GM19240 (cell line): ENCODE data around the gene RRP9.

ENCODE experiments used
- DNase-seq: peaks from one replicate; pipeline ENCODE4 v3.0.0; 2011; ENCODE audit warnings: low spot score; ENCODE audit not compliant: insufficient read length

RRP9 gene

DNA sequence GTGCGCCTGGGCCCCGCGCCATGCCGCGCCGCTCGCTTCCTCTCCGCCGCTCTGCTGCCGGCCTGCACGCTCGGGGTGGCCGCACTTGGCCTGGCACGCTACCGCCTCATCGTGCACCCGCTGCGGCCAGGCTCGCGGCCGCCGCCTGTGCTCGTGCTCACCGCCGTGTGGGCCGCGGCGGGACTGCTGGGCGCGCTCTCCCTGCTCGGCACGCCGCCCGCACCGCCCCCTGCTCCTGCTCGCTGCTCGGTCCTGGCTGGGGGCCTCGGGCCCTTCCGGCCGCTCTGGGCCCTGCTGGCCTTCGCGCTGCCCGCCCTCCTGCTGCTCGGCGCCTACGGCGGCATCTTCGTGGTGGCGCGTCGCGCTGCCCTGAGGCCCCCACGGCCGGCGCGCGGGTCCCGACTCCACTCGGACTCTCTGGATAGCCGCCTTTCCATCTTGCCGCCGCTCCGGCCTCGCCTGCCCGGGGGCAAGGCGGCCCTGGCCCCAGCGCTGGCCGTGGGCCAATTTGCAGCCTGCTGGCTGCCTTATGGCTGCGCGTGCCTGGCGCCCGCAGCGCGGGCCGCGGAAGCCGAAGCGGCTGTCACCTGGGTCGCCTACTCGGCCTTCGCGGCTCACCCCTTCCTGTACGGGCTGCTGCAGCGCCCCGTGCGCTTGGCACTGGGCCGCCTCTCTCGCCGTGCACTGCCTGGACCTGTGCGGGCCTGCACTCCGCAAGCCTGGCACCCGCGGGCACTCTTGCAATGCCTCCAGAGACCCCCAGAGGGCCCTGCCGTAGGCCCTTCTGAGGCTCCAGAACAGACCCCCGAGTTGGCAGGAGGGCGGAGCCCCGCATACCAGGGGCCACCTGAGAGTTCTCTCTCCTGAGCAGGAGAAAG, 14.4 kb upstream of the RRP9 start:
- no peak for DNase-seq

DNA sequence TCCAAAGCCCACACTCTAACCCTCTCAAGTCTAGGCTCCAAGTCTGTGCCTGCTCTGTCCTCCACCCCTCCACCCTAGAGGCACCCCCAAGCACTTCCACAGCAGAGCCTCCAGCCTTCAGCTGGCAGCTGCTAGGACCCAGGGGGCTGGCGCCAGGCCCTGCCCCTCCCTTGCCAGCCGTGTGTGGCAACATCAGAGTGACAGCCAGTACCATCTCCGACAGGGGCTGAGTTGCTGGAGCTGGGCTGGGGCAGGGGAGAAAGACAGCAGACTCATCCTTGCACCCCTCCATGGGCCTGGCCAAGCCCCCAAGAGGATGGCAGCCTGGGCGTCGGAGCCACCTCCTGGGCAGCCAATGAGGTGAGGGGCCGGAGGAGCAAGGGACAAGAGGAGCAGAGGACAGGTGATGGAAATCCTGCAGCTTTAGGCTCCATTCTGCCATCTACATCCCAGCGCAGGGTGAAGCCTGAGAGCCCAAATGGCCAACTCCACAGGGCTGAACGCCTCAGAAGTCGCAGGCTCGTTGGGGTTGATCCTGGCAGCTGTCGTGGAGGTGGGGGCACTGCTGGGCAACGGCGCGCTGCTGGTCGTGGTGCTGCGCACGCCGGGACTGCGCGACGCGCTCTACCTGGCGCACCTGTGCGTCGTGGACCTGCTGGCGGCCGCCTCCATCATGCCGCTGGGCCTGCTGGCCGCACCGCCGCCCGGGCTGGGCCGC, 13.6 kb upstream of the RRP9 start, which contains the start of gene GPR62:
Gene GPR62, plus strand, starts transcription at position 207 of the 718 bp plus-strand sequence. Its CDS starts 272 bp downstream, at position 479.
- DNase-seq: no peak

DNA sequence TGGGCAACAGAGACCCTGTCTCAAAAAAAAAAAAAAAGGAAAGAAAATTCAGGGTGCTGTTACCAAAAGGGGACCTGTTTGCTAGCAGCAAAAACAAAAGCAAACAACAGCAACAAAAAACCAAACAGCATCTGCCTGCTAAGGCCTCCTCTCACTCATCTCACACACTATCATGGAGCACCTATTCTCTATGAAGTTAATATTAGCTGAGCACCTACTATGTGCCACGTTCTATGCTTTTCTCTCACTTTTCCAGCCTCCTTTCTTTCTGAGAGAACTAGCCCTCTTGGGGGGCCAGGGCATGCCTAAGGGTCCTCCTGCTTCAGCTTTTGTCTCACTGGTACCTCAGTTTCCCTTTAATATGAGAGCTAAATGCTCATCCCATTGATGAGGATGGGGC, 13.0 kb upstream of the RRP9 start:
- DNase-seq: no peak

DNA sequence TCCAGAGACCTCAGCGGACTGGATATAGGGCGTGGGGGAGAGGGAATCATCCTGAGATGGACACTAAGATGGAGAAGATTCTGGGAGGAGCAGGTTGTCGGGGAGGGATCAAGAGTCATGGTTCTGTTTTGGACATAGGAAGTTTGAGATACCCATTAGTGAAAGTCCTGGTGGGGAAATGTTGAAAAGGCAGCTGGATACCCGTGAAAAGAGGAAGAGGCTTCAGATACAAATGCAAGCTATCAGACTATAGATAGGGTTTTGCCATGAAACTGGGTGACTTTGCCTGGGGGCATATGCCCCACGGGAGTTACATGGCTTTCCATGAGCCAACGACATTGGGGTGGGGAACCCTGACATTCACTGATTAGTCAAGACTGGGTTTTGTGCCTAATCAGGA, 12.4 kb upstream of the RRP9 start:
- no peak for DNase-seq

DNA sequence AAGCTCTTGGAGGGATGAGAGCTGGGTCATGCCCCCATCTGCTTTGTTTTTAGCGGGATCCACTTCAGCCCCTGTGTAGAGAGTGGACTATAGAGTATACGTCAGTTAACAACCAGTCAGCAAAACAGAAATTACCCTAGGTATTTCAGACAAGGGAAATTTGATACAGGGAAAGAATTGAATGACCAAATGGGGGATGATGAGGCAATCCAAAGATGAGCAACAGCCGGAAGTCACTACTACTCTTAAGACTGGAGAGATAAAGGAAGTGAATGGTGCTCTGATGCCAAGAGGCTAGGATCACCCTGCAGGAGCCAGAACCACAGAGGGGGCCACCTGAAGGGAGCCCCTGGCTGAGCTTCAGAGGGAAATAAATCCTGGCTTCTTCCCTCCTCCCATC, 11.7 kb upstream of the RRP9 start:
- no peak for DNase-seq

DNA sequence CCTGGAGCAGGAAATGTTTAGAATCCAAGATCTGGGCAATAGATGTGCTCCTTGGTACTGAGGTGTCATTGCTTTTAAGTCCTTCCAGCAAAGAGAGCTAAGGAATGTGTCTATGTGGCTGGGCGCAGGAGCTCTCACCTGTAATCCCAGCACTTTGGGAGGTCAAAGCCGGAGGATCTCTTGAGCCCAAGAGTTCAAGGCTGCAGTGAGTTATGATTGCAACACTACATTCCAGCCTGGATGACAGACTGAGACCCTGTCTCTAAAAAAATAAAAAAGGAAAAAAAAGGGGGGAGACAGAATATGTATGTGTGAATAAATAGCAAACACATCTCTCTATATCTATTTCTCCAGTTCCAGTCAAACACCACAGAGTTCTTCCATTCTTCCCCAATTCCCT, 9.2 kb upstream of the RRP9 start:
- no peak for DNase-seq

DNA sequence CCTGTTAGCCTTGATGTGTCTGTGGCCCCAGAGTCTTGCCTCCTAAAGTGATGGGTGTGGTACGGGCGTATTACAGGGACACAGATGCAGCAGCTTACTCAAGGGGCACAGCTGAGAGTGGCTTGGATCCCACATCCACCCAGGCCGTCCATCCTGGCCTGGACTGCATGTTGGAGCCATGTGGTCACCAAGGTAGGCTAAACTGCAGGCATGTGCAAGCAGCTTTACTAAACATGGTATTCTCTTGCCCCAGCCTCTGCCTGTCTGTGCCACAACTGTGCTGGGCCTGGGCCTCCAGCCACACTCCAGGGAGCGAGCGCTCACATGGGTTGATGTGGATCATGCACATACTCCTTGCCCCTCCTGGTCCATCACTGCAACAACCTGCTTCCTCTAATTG, 7.4 kb upstream of the RRP9 start:
- DNase-seq: no peak

DNA sequence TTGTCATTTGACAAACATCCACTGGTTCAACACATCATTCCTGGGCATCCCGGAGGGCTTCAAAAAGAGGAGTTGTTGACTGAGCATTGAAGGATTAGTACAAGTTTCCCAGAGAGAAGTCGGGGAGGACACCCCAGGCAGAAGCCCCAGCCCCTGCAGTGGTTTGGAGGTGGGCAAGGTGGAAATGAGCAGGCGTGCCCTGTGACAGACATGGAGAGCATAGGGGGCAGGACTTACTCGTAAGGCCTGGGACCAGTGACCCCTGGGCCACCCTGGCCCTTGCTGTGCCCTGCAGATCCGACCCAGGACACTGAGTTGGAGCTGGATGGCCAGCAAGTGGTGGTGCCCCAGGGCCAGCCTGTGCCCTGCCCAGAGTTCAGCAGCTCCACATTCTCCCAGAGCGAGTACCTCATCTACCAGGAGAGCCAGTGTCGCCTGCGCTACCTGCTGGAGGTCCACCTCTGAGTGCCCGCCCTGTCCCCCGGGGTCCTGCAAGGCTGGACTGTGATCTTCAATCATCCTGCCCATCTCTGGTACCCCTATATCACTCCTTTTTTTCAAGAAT, 6.4 kb upstream of the RRP9 start:
- no peak for DNase-seq

DNA sequence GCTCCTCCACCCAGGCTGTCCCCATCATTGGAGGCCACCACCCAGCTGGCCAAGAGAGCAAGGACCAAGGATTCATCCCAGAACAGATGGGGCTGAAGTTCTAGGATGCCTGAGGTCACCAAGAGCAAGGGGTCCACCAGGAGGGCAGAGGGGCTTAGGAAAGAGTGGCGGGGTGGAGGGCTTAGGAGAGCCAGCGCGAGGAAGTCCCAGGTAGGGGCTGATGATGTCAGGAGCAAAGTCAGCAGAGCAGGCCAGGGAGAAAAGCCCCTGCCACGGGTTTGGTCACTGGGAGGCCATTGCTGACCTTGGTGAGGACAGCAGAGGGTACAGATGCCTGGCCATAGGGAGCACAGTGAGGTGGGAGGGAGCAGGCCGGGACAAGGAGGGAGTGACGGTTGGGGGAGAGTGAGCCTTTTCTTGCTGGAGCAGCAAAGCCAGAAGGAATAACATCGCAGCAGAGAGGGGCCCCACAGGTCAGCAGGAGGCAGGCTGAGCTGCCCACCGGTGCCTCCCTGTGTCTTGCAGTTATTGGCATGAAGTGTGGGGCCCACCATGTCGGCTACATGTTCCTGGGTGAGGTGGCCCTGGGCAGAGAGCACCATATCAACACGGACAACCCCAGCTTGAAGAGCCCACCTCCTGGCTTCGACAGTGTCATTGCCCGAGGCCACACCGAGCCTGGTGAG, 5.7 kb upstream of the RRP9 start:
- DNase-seq: no peak

DNA sequence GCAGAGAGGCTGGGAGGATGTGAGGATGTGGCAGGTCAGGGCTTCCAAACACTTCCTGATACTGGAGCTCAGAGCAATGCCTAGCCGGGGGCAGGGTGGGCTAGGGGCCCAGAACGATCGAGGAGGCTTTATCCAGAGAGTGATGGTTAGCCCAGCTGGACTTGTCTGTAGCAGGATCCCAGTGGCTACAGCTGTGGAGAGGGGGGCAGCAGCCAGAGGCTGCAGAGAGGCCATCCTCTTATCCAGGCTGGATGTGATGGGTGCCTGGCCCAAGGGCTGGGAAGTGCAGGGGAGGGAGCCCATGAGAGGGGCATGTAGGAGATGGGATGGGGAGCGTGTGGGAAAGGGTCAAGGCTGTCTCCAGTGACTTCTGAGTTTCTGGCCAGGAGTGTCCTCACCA, 5.1 kb upstream of the RRP9 start:
- no peak for DNase-seq

DNA sequence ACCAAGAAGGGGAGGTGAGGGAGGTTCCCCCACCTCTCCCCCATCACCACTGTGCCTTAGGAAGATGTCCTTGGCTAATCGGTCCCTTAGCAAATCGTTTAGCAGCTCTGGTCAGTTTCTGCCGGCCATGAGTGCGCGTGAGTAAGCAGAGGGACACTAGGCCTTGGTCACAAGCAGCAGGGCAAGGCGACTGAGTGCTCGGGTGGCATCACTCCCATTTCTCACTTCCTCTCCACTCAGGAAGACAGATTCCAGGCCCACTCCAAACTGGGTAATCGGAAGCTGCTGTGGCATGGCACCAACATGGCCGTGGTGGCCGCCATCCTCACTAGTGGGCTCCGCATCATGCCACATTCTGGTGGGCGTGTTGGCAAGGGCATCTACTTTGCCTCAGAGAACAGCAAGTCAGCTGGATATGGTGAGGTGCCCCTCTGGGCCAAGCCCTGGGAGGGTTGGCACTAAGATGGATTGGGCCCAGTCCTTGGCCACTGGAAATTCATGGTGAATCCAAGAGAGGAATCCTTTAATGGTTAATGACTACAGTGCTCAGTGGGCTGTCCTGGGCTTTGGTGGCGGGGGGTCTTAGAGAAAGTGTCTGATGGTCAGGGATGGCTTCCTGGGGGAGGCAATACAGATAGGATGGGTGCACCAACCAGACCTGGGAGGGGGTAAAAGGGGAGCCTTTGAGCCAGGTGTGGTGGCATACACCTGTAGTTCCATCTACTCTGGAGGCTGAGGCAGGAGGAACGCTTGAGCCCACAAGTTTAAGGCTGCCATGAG, 4.4 kb upstream of the RRP9 start:
- DNase-seq: no peak

DNA sequence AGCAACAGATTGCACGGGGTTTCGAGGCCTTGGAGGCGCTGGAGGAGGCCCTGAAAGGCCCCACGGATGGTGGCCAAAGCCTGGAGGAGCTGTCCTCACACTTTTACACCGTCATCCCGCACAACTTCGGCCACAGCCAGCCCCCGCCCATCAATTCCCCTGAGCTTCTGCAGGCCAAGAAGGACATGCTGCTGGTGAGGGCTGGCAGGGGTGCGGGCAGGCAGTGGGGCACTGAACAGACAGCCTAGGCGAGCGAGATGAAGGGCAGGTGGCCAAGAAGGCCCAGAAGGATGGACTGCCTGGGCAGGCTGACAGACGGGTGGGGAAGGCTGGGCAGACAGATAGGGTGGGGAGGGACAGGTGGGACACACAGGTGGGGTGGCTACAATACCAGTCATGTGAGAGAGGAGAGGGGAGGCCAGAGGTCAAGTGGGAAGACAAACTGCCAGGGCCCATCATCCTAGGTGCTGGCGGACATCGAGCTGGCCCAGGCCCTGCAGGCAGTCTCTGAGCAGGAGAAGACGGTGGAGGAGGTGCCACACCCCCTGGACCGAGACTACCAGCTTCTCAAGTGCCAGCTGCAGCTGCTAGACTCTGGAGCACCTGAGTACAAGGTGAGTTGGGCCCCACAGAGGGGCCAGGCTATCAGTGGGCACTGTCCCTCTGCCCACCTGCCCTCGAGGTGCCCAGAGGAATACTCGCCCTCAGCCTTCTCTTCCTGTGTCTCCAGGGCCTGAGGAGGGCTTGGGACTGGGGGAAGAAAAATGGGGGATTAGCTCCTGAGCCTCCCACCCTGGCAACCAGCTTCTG, 3.5 kb upstream of the RRP9 start:
- no peak for DNase-seq

DNA sequence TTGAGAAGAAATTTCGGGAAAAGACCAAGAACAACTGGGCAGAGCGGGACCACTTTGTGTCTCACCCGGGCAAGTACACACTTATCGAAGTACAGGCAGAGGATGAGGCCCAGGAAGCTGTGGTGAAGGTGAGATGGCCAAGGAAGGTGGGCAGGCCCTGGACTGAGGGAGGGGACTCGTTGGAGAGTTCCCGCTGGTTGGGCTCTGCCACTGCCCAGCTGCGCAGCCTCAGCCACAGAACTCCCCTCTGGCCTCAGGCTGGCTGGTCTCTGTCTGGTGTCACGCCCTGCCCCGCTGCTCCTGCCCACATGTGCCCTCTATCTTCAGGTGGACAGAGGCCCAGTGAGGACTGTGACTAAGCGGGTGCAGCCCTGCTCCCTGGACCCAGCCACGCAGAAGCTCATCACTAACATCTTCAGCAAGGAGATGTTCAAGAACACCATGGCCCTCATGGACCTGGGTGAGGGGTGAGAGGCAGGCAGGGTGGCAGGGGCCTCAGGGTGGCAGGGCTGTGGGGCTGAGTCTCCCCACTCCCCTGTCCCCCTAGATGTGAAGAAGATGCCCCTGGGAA, 2.8 kb upstream of the RRP9 start:
- no peak for DNase-seq

DNA sequence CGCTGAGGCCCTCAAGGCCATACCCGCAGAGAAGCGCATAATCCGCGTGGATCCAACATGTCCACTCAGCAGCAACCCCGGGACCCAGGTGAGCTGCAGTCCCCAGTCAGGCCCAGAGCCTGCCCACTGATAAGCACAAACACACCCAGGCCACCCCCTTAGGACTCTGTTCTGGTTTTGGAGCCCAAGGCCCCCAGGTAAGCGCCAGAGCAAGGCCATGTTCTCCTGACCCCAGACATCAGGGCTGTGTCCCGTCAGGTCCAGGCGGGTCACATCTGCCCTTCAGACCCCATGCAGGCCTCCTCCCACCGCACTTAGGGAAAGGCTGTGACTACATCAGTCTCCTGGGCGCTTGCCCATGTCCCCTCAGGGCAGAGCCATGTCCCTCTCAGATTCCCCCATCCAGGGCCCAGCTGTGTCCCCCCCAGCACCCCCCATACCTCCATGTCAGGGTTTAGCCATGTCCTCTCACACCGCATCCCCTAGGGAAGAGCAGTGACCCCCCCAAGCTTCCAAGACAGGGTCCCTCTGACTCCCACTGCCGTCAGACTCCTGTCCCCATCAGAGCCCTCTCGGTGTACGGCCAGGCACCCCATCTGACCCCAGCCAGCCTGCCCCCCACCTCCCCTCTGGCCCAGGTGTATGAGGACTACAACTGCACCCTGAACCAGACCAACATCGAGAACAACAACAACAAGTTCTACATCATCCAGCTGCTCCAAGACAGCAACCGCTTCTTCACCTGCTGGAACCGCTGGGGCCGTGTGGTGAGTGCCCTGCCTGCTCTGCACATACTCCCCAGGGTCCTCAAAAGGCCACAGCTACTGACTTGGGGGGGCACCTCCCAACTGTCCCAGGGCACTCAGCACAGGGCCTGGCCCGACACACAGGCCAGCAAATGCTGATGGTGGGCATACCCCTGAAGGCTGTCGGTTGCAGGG, 2.0 kb upstream of the RRP9 start:
- no peak for DNase-seq

DNA sequence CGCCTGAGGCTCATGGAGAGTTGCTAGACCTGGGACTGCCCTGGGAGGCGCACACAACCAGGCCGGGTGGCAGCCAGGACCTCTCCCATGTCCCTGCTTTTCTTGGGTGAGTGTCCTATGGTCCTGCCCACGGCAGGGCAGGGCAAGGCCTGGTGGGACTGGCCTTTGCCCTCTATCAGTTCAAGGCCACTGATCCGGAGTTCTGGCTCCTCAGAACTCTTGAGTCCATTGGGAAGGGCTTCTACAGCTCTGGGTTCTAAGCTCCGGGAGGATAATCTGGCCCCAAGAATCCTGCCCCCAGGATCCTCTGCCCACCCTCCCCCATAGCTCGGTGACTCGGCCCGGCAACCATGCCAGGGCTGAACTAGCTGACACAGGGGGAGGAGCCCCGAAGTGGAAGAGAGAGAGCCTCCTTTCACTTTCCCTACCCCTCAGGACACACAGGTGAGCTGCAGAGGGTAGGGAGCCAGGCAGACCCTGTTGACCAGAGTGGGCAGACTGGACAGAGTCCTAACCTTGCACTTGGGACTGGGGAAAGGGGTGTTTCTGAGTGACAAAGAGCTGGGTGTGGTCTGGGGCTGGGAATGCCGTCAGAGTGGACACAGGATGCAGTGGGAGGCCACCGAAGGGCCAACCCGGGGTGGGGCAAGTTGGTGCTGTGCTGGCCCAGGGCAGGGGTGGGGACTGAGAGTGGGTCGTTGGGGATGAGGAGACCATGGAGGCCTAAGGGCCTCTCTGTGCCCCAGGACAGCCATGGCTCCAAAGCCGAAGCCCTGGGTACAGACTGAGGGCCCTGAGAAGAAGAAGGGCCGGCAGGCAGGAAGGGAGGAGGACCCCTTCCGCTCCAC, 1.1 kb upstream of the RRP9 start:
- DNase-seq: peak; percentile 79

DNA sequence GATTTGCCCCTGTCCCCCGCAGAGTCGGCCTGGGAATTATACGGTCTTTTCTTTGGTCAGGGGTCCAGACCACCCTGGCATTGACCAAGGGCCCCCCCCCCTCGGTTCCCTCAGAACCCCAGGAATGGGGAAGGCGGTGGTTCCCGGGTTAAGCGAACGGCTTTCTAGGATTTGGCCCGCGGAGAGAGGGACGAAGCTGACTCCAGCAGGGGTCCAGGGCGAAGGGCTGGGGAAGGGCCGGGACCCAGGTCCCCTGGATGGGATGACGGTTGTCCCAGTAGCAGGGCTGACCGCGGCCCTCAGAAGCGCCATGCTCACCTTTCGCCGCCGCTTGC, 274 bp downstream of the RRP9 start:
- no peak for DNase-seq

DNA sequence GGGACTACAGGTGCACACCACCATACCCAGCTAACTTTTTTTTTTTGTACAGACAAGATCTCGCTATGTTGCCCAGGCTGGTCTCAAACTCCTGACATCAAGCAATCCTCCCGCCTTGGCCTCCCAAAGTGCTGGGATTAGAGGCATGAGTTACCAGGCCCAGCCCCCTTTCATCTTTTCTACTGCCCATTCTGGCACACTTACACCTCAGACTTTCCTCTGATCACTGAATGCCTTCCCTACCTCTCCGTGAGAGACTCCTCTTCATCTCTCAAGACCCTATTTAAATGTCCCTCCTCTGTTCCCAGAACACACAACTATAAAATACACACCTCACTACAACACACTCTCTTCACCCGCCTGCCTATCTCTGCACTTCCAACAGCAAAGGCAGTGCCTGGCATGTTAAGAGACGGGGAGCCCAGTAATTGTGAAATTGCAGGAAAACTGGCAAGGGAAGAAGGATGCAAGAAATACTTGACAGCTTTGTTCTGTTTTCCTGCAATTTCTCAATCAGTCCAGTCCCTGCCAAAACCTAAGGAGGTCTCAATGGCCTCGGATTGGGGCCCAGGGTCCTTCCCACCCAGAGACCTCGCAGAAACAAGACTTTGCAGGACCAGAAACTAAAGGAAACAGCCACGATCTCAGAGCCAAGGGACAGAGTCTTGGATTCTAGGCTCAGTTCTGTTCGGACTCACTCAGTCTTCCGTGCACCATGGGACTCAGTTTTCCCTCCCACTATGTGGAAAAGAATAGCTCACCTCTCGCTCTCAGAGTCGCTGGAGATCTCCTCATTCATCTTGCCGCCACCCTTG, 849 bp downstream of the RRP9 start:
- no peak for DNase-seq
